Ishikawa (cell line): ENCODE measurements around the gene TRIM3.

ENCODE experiments used
- CEBPB ChIP-seq: IDR thresholded peaks from 2 replicates; pipeline ENCODE4 v1.6.1; 2012
- CREB1 ChIP-seq: IDR thresholded peaks from 2 replicates; pipeline ENCODE4 v1.6.1; 2012; ENCODE audit warnings: low read depth
- EGR1 ChIP-seq: IDR thresholded peaks from 2 replicates; pipeline ENCODE4 v1.6.1; 2012
- EP300 ChIP-seq: IDR thresholded peaks from 2 replicates; pipeline ENCODE4 v1.6.1; 2012; ENCODE audit warnings: borderline replicate concordance
- FOXM1 ChIP-seq: IDR thresholded peaks from 2 replicates; pipeline ENCODE4 v1.6.1; 2012; ENCODE audit warnings: low read depth, borderline replicate concordance
- MAX ChIP-seq: IDR thresholded peaks from 2 replicates; pipeline ENCODE4 v1.6.1; 2012
- NFIC ChIP-seq: IDR thresholded peaks from 2 replicates; pipeline ENCODE4 v1.6.1; 2012
- RAD21 ChIP-seq: IDR thresholded peaks from 2 replicates; pipeline ENCODE4 v1.6.1; 2012; ENCODE audit warnings: low read depth
- REST ChIP-seq: IDR thresholded peaks from 2 replicates; pipeline ENCODE4 v1.6.1; 2012; ENCODE audit warnings: low read depth, mild to moderate bottlenecking
- TAF1 ChIP-seq: IDR thresholded peaks from 2 replicates; pipeline ENCODE4 v1.6.1; 2012; ENCODE audit warnings: low read depth, mild to moderate bottlenecking
- TCF12 ChIP-seq: IDR thresholded peaks from 2 replicates; pipeline ENCODE4 v1.6.1; 2012; ENCODE audit warnings: low read depth
- TEAD4 ChIP-seq: IDR thresholded peaks from 2 replicates; pipeline ENCODE4 v1.6.1; 2012
- USF1 ChIP-seq: IDR thresholded peaks from 2 replicates; pipeline ENCODE4 v1.6.1; 2012
- YY1 ChIP-seq: IDR thresholded peaks from 2 replicates; pipeline ENCODE4 v1.6.1; 2012; ENCODE audit warnings: low read depth
- ZBTB7A ChIP-seq: IDR thresholded peaks from 2 replicates; pipeline ENCODE4 v1.6.1; 2012; ENCODE audit warnings: low read depth

TRIM3 gene

GRCh38 chr11:6498121-6498520, 24.4 kb upstream of the TRIM3 start:
- TF ChIP-seq TEAD4 (no peak), EP300 (no peak), FOXM1 (no peak), MAX (no peak), TCF12 (no peak), NFIC (no peak)

- TF ChIP-seq RAD21, result no peak
- no peak for TF ChIP-seq TAF1
- no peak for TF ChIP-seq TEAD4
- no peak for TF ChIP-seq USF1
- no peak for TF ChIP-seq TCF12
- TF ChIP-seq YY1, result no peak
- no peak for TF ChIP-seq MAX
- no peak for TF ChIP-seq EGR1
- no peak for TF ChIP-seq ZBTB7A
- no peak for TF ChIP-seq FOXM1
Measured at GRCh38 chr11:6497069-6497839, 23.5 kb upstream of the TRIM3 start, which contains the start of gene DNHD1. DNHD1 (plus strand) TSS chr11:6497280; CDS start chr11:6498216, 936 bp downstream.

GRCh38 chr11:6489306-6489705, 15.6 kb upstream of the TRIM3 start:
- TF ChIP-seq EGR1 (no peak), EP300 (no peak), TCF12 (no peak), NFIC (no peak), RAD21 (no peak), ZBTB7A (no peak), CREB1 (no peak), TEAD4 (no peak), CEBPB (no peak), MAX (no peak), YY1 (no peak), TAF1 (no peak), FOXM1 (no peak), USF1 (no peak), REST (no peak)

- no peak for TF ChIP-seq EGR1
- no peak for TF ChIP-seq FOXM1
- no peak for TF ChIP-seq CREB1
- TF ChIP-seq NFIC, result no peak
- TF ChIP-seq ZBTB7A, result no peak
Measured at GRCh38 chr11:6488821-6489220, 15.1 kb upstream of the TRIM3 start.

- TF ChIP-seq TEAD4, result no peak
- no peak for TF ChIP-seq EP300
- TF ChIP-seq USF1, result no peak
- no peak for TF ChIP-seq NFIC
- TF ChIP-seq YY1, result no peak
Measured at GRCh38 chr11:6488342-6488741, 14.6 kb upstream of the TRIM3 start.

GRCh38 chr11:6486938-6487337, 13.2 kb upstream of the TRIM3 start:
- no peak for TF ChIP-seq YY1
- TF ChIP-seq EP300, result no peak
- TF ChIP-seq TEAD4, result no peak
- no peak for TF ChIP-seq CREB1
- TF ChIP-seq FOXM1, result no peak
- TF ChIP-seq REST, result no peak
- no peak for TF ChIP-seq MAX
- TF ChIP-seq TCF12, result no peak
- TF ChIP-seq TAF1, result no peak
- no peak for TF ChIP-seq EGR1
- no peak for TF ChIP-seq RAD21
- TF ChIP-seq ZBTB7A, result no peak
- TF ChIP-seq USF1, result no peak
